ENCODE results near the gene CST3.
A peak's percentile ranks its signal among the peaks of the same experiment; 100 is the strongest.
"Not testable (repeated sequence)": the region's sequence is repeated elsewhere in the genome, so short reads cannot be mapped to it uniquely, and the experiment has no call there.

Gene CST3

GRCh38 chr20:23649242-23649641 is 11.5 kb upstream of the CST3 start:
- in situ Hi-C loops (cut with HindIII; ENCODE audit: low pct_ligation_motif_present, low pct_unique_long_range_greater_than_20kb, low sequenced_read_pairs) = no loop called here

GRCh38 chr20:23647346-23647745 is 9.6 kb upstream of the CST3 start:
- in situ Hi-C loops (cut with HindIII; ENCODE audit: low pct_ligation_motif_present, low pct_unique_long_range_greater_than_20kb, low sequenced_read_pairs) = no loop called here
- no peak for DNase-seq

More at GRCh38 chr20:23649242-23649641, 11.5 kb upstream of the CST3 start:
- DNase-seq = no peak

- DNase-seq = no peak
- in situ Hi-C loops (cut with HindIII; ENCODE audit: low pct_ligation_motif_present, low pct_unique_long_range_greater_than_20kb, low sequenced_read_pairs) = no loop called here
These were observed 8.5 kb upstream of the CST3 start for GRCh38 chr20:23646106-23646873.

- in situ Hi-C loops (cut with HindIII; ENCODE audit: low pct_ligation_motif_present, low pct_unique_long_range_greater_than_20kb, low sequenced_read_pairs) = no loop called here
- no peak for DNase-seq
These were observed 7.8 kb upstream of the CST3 start for GRCh38 chr20:23645575-23645974.

- in situ Hi-C loops (cut with HindIII; ENCODE audit: low pct_ligation_motif_present, low pct_unique_long_range_greater_than_20kb, low sequenced_read_pairs) = no loop called here
- no peak for DNase-seq
These were observed 6.4 kb upstream of the CST3 start for GRCh38 chr20:23644164-23644563.

GRCh38 chr20:23643659-23644058 is 5.9 kb upstream of the CST3 start:
- in situ Hi-C loops (cut with HindIII; ENCODE audit: low pct_ligation_motif_present, low pct_unique_long_range_greater_than_20kb, low sequenced_read_pairs) = no loop called here
- DNase-seq = no peak

GRCh38 chr20:23641936-23642751 is 4.4 kb upstream of the CST3 start:
- in situ Hi-C loops (cut with HindIII; ENCODE audit: low pct_ligation_motif_present, low pct_unique_long_range_greater_than_20kb, low sequenced_read_pairs) = no loop called here
- peak; percentile 82 for DNase-seq

GRCh38 chr20:23640671-23641667 is 3.2 kb upstream of the CST3 start:
- DNase-seq = no peak
- in situ Hi-C loops (cut with HindIII; ENCODE audit: low pct_ligation_motif_present, low pct_unique_long_range_greater_than_20kb, low sequenced_read_pairs) = no loop called here

- in situ Hi-C loops (cut with HindIII; ENCODE audit: low pct_ligation_motif_present, low pct_unique_long_range_greater_than_20kb, low sequenced_read_pairs) = no loop called here
- DNase-seq = no peak
These were observed 2.4 kb upstream of the CST3 start for GRCh38 chr20:23640018-23640601.

- DNase-seq = no peak
- in situ Hi-C loops (cut with HindIII; ENCODE audit: low pct_ligation_motif_present, low pct_unique_long_range_greater_than_20kb, low sequenced_read_pairs) = no loop called here
These were observed 1.8 kb upstream of the CST3 start for GRCh38 chr20:23639490-23639958.

- no peak for DNase-seq
- in situ Hi-C loops (cut with HindIII; ENCODE audit: low pct_ligation_motif_present, low pct_unique_long_range_greater_than_20kb, low sequenced_read_pairs) = no loop called here
These were observed 554 bp upstream of the CST3 start for GRCh38 chr20:23638309-23638708.

GRCh38 chr20:23636908-23637281 is 860 bp downstream of the CST3 start:
- in situ Hi-C loops (cut with HindIII; ENCODE audit: low pct_ligation_motif_present, low pct_unique_long_range_greater_than_20kb, low sequenced_read_pairs) = no loop called here
- no peak for DNase-seq

GRCh38 chr20:23636182-23636907 is 1.4 kb downstream of the CST3 start:
- in situ Hi-C loops (cut with HindIII; ENCODE audit: low pct_ligation_motif_present, low pct_unique_long_range_greater_than_20kb, low sequenced_read_pairs) = no loop called here
- no peak for DNase-seq

GRCh38 chr20:23635768-23636090 is 2.0 kb downstream of the CST3 start:
- in situ Hi-C loops (cut with HindIII; ENCODE audit: low pct_ligation_motif_present, low pct_unique_long_range_greater_than_20kb, low sequenced_read_pairs); DNase-seq: not testable (repeated sequence)

GRCh38 chr20:23634985-23635767 is 2.6 kb downstream of the CST3 start:
- in situ Hi-C loops (cut with HindIII; ENCODE audit: low pct_ligation_motif_present, low pct_unique_long_range_greater_than_20kb, low sequenced_read_pairs) = no loop called here
- no peak for DNase-seq

GRCh38 chr20:23634044-23634801 is 3.5 kb downstream of the CST3 start:
- DNase-seq = no peak
- in situ Hi-C loops (cut with HindIII; ENCODE audit: low pct_ligation_motif_present, low pct_unique_long_range_greater_than_20kb, low sequenced_read_pairs) = no loop called here

Measured in ACHN (cell line).